HG03280 (cell line): ENCODE data around the gene INS.

Experiments
- ATAC-seq: cut with Tn5 transposase; IDR thresholded peaks from one replicate; pipeline ENCODE4 v1.9.1; 2021; ENCODE audit warnings: mild to moderate bottlenecking, moderate library complexity; ENCODE audit not compliant: unreplicated experiment

Gene INS

DNA sequence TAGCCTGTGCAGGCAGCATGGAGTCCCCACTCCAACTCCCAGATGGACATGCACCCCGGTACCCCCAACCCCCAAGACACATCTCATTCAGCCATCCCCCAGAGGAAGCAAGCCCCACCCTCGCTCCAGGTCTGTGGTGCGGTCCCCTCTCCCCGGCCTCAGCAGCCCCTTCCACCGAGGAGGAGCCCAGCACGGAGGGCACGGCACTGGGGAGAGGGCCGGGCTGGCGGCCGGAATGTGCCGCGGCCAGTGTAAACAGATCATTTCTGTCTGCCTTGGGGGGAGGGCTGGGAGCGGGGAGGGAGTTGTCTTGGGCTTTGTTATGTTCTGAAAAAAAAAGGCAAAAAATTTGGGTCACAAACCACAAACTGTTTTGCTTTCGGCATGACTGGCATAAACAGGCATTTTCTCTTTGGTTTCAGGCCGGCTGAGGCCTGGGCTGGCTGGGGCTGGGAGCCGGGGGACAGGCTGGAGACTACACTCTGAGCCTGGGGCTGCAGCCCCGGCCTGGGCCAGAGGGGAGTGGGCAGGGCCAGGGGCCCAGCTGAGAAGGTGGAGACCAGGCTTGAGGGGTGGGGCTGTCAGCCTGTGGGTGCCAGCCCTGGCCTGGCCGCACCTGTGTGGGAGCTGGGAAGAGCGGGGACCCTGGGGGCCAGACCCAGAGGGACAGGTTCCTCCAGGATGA is 38.6 kb downstream of the INS start:
- no peak for ATAC-seq

DNA sequence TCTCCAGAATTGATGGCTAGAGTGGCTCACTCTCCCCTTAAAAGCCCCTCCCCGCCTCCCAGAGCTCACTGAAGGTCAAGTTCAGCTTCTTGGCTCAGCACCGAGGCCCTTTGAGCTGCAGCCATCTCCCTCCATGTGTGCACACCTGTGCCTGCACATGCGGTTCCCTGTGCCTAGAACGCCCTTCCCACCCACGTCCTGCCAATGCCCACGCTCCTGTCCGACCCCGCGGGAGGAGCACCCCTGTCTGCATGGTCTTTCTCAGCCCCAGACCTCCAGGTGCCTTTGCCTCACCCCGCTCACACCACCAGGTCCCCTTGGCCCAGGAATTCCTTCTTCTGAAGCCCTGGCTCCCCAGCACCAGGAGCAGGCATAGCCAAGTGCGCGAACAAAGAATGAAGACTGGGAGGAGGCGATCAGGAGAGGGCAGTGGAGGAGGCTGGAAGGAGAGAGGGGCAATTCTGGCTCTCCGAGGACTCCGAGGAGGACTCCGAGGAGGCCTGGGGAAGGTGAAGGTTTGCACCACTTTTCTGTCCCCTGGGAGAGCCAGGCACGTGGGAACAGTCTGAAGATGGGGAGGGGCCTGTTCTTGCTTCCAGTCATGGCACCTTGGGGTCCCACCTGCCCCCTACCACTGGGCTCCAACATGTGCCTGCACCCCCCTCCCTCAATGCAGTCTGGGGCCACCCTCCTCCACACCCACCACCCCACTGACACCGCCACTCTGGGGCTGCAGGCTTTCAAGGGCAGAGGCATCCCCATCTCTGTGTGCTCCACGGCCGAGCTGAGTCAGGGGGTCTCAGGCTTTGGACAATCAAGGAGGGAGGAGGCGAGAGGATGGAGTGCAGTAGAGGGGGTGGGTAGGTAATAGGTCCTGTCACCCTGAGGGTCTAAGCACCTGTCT is 39.5 kb downstream of the INS start:
- no peak for ATAC-seq

DNA sequence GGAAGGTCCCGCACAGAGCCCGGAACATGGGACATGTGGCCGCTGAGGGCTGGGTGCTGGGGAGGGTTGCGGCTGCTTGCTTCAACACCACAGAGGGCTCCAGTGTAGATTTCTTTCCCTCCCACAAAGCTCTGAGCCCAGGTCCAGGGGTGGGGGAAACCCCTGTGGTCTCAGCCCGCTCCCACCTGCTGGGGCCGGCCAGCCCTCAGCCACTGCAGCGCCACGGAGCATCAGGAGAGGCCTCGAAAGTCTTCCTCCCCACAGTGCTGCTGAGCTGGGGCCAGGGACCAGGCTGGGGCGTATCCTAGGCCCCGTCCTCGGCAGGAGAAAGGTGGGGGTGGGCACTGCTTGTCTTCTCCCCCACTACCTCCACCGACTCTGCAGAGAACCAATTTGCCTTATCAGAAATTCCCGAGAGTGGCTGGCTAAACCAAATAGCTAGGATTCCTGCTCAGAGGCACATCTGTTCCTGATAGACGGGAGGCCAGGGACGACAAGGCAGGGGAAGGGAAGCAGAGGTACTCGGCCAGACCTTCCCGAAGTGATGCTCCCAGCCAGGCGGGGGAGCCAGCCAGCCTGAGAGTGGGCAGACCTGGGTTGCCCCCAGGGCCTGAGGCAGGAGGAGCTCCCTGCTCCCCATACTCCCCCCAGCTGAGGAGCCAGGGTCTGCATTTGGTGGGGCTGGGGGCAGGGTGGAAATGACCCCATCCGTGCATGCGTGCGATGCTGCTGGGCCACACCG is 40.5 kb downstream of the INS start:
- ATAC-seq: no peak

DNA sequence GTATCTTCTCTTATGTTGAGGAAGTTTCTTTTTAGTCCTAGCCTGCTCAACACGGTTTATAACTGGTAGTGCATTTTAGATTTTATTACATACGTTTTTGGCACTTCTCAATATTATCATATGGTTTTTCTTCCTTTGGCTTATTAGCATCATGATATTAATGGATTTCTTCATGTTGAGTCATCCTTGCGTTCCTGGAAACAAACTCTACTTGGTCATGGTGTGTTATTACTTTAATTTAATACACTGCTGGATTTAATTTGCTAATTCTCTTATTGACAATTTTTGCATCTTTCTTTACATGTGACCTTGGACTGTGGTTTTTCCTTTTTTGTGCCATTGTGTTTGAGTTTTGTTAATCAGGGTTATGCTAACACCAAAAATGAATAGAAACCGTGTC is 42.3 kb downstream of the INS start:
- ATAC-seq: no peak

DNA sequence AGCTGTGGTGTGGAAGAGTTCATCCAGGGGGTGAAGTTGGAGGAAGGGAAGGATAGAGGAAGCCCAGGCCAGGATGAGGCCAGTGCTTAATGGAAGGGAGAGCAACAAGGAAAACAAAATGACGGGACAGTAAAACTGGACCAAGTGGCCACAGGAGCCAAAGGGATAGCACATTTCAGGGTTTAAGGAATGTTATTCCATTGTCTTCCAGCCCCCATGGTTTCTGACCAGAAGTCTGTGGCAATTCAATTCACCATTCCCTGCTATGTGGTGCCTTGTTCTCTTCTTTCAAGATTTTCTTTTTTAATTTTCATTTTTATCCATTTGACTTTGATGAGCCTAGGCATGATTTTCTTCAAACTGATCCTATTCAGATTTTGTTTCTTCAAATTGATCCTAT is 44.3 kb downstream of the INS start:
- no peak for ATAC-seq

DNA sequence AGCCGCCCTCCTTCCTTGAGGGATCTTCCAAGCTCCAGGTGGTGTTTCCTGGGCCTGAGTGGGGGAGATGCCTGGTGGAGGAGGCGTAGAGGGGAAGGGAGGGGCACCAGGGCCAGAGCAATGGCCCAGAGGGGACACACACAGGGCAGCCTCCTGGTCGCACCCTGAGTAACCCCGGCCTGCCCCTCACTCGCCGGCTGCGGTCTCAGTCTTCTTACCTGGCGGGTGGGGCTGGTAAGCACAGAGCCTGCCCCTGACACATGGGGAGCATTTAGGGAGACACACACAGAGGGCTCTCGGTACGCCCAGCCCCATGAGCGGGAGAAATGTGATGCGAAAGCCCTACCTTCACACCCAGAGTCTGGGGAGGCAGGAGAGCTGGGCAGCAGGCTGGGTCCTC is 45.7 kb downstream of the INS start:
- no peak for ATAC-seq

DNA sequence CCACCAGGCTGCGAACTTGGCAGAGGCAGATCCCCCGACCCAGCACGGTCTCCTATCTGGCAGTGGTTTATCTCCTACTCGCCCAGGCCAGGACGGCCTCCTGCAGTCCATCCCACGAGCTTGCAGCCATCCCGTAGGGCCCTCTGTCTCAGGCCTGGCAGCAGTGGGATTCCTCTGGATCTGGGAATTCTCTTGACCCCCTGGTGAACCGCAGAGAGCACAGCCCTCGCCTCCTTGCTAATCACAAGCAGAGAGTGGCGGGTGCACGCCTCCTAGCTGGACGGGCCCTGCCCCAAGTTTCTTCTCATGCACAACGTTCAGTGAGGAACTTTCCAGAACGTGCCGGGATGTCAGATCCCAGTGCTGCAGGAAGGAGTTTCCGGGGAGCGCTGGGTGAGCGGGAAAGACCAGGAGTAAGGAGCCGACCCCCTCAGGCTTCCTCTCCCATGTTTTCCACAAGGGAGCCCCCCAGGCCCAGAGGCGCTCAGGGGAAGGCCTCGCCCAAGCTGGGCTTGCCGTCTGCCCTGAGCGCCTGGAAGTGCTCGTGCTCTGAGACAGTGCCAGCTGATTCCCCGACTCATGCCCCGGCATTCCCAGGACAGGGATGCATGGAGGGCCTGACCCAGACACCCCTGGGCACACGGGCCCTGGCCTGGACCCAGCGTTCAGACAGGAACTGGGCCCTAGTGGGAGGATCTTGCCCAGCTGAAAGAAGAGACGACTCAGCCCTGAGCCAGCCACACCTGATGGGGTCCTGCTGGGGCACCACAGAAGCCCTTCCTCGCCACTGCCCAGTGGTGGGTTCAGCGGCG is 46.4 kb downstream of the INS start:
- ATAC-seq: no peak

DNA sequence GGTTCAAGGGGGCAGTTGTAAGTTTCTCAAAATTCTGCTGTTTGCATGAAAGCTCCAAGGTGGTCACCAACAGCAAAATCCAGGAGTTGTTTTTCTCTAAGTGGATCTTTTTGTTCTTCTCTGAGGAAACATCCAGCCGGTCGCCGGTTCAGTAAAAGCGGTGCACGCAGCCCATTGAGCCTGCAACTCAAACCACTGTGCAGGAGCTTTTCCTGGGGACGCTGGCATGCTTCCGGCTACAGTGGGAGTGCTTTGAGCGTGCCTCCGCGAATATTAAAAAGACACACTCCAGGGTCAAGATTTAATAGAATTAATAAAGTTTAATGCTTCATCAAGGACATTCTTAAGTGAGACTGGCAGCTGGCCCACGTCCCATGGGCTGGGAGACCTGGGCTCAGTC is 47.2 kb downstream of the INS start:
- ATAC-seq: no peak

DNA sequence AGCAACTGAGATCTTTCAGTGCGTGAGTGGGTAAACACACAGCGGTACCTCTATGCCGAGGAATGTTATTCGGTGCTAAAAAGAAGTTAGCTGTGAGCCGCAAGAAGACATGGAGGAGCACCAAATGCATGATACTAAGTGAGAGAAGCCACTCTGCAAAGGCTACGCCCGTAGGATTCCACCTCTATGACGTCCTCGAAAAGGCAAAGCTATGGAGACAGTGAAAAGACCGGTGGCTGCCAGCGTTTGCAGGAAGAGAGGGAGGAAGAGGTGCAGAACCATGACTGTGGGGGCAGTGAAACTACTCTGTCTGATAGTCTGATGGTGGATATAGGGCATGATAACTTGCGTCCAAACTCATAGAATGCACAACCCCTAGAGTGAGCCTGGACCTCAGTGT is 50.5 kb downstream of the INS start:
- no peak for ATAC-seq
